GM12874 (cell line): Measurements from ENCODE around the gene SCFD2.

Experiments used
- CTCF ChIP-seq: IDR thresholded peaks from 2 replicates; pipeline ENCODE4 v1.5.1; 2011; ENCODE audit warnings: low read depth, mild to moderate bottlenecking, control low read depth, low read length, moderate library complexity; ENCODE audit not compliant: insufficient read depth

The SCFD2 gene

GRCh38 chr4:53113431-53114225 lies 252.2 kb downstream of the SCFD2 start:
- TF ChIP-seq CTCF: no peak

GRCh38 chr4:53105313-53105712 lies 260.5 kb downstream of the SCFD2 start:
- TF ChIP-seq CTCF: no peak

- no peak for TF ChIP-seq CTCF
Measured at GRCh38 chr4:53103481-53103880, 262.4 kb downstream of the SCFD2 start.

- TF ChIP-seq CTCF: no peak
Measured at GRCh38 chr4:53101191-53101581, 264.7 kb downstream of the SCFD2 start.

DNA sequence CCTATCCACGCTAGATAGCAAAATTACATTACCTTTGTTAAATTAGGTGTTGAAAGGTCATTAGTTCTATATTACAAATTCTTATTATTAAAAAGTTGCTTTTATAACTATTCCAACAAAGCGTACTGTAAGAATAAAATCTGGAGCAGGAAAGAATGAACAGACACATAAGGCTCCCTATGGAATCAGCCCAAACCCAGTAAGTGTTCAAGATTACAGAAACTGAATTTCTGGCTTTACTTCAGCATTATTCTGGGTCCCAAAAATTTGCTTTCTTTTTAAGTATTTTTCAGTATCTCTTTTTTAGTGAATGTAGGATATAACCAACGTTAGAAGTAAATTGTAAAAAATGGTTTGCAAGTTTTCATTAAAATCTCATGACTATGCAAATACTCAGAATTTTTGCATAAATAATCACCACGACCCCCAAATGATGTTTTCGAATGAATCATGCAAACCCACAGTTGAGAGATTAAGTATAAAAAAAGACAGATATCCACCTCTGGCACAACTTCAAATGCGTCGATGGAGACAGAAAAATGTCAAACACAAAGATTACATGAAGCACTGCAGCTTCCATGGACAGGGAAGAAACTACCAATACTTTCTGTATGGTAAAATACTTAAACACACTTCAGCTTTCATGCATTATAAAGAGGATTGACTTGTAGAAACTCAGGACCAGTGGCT lies 265.2 kb downstream of the SCFD2 start:
- no peak for TF ChIP-seq CTCF

DNA sequence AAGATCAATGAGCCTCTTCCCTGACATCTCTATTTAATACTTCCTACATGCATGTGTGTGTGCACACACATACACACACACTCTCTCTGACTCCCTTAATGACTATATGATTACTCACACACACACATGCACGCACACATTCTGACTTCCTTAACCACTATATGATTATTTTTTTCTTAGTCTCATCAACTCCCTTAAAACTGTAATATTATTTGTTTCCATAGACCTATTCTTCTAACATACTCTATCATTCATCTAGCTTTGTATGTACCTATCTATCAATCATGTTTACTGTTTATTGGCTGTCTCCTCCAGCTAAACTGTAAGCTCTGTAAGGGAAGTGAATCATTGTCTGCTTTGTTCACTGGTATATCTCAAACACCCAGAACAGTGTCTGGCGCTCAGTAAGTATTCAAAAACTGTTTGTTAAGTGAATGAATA lies 267.2 kb downstream of the SCFD2 start:
- TF ChIP-seq CTCF: no peak

DNA sequence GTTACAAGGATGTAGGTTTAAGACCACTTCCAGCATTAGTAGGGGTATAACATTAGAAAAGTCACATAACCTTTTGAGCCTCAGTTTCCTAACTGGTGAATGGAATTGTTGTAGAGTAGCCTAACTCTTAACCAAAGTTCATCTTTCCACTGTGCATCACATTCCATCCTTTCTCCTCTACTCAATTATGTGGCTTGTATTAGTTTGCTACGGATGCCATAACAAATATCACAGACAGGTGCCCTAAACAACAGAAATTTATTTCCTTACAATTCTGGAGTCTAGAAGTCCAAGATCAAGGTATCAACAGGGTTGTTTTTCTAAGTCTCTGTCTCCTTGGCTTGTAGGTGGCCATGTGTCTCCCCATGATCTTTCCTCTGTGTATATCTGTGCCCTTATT lies 271.8 kb downstream of the SCFD2 start:
- no peak for TF ChIP-seq CTCF
